Suprapubic skin (tissue), 4 donors: ENCODE results near the gene ERBB4.

Experiments
- EP300 ChIP-seq: sonication (generic); formaldehyde crosslinking; IDR thresholded peaks from one replicate; pipeline ENCODE4 v1.6.1; 2017; ENCODE audit warnings: antibody characterized with exemption
- POLR2A ChIP-seq, 2 donors: fragments of 450-650 bp; IDR thresholded peaks; one replicate each; pipeline ENCODE4 v1.6.1; 2017; ENCODE audit warnings: antibody characterized with exemption in 2 of 2, mild to moderate bottlenecking in 2 of 2, moderate library complexity in 2 of 2
- POLR2AphosphoS5 ChIP-seq, 3 donors: sonication (generic); formaldehyde crosslinking; IDR thresholded peaks; one replicate each; pipeline ENCODE4 v1.6.1; 2017; ENCODE audit warnings: antibody characterized with exemption in 3 of 3
- TF ChIP-seq, protein P1 (sequence below), 2 donors: fragments of 200-600 bp in 1 of 2; fragments of 450-650 bp in 1 of 2; sonication (generic) in 1 of 2; IDR thresholded peaks; one replicate each; pipeline ENCODE4 v1.5.1; 2016 to 2019; ENCODE audit warnings: antibody characterized with exemption in 2 of 2, mild to moderate bottlenecking in 1 of 2, moderate library complexity in 1 of 2

GRCh38 chr2:211898702-211899101, 639.9 kb downstream of the ERBB4 start:
- no peak for TF ChIP-seq POLR2A (IDR thresholded peaks at IDR 0.05)
- no peak for TF ChIP-seq POLR2AphosphoS5 (IDR thresholded peaks at IDR 0.05)
- TF ChIP-seq, protein P1, sequence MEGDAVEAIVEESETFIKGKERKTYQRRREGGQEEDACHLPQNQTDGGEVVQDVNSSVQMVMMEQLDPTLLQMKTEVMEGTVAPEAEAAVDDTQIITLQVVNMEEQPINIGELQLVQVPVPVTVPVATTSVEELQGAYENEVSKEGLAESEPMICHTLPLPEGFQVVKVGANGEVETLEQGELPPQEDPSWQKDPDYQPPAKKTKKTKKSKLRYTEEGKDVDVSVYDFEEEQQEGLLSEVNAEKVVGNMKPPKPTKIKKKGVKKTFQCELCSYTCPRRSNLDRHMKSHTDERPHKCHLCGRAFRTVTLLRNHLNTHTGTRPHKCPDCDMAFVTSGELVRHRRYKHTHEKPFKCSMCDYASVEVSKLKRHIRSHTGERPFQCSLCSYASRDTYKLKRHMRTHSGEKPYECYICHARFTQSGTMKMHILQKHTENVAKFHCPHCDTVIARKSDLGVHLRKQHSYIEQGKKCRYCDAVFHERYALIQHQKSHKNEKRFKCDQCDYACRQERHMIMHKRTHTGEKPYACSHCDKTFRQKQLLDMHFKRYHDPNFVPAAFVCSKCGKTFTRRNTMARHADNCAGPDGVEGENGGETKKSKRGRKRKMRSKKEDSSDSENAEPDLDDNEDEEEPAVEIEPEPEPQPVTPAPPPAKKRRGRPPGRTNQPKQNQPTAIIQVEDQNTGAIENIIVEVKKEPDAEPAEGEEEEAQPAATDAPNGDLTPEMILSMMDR (IDR thresholded peaks at IDR 0.05) = no peak
- TF ChIP-seq EP300 = no peak
